HEK293T (cell line): Measurements from ENCODE around the gene BPIFB6.

Source experiments
- BHLHE40 ChIP-seq: fragments of 450-650 bp; IDR thresholded peaks from 2 replicates; pipeline ENCODE4 v1.6.1; 2016; ENCODE audit warnings: mild to moderate bottlenecking, moderate library complexity, borderline replicate concordance
- ELF4 ChIP-seq: fragments of 450-650 bp; IDR thresholded peaks from 2 replicates; pipeline ENCODE4 v1.6.1; 2017; ENCODE audit warnings: antibody characterized with exemption
- FOXA1 ChIP-seq: fragments of 450-650 bp; IDR thresholded peaks from 2 replicates; pipeline ENCODE4 v1.6.1; 2016; ENCODE audit warnings: mild to moderate bottlenecking
- FOXK2 ChIP-seq: fragments of 450-650 bp; IDR thresholded peaks from 2 replicates; pipeline ENCODE4 v1.6.1; 2016; ENCODE audit warnings: mild to moderate bottlenecking
- FOXM1 ChIP-seq: fragments of 450-650 bp; IDR thresholded peaks from 2 replicates; pipeline ENCODE4 v1.6.1; 2017; ENCODE audit warnings: mild to moderate bottlenecking, borderline replicate concordance
- HDGF ChIP-seq: fragments of 450-650 bp; IDR thresholded peaks from 2 replicates; pipeline ENCODE4 v1.6.1; 2017; ENCODE audit warnings: antibody characterized with exemption, borderline replicate concordance
- L3MBTL2 ChIP-seq: fragments of 450-650 bp; conservative IDR thresholded peaks from 2 replicates; pipeline ENCODE4 v1.6.1; 2016; ENCODE audit warnings: mild to moderate bottlenecking
- LEF1 ChIP-seq: fragments of 450-650 bp; IDR thresholded peaks from 2 replicates; pipeline ENCODE4 v1.6.1; 2017; ENCODE audit warnings: mild to moderate bottlenecking, borderline replicate concordance
- NFRKB ChIP-seq: fragments of 450-650 bp; IDR thresholded peaks from 2 replicates; pipeline ENCODE4 v1.6.1; 2016; ENCODE audit warnings: mild to moderate bottlenecking, moderate library complexity
- SP1 ChIP-seq: fragments of 450-650 bp; IDR thresholded peaks from 2 replicates; pipeline ENCODE4 v1.6.1; 2017
- SUZ12 ChIP-seq: fragments of 450-650 bp; IDR thresholded peaks from 2 replicates; pipeline ENCODE4 v1.6.1; 2016; ENCODE audit warnings: mild to moderate bottlenecking
- TARDBP ChIP-seq: fragments of 450-650 bp; IDR thresholded peaks from 2 replicates; pipeline ENCODE4 v1.6.1; 2016
- ZNF384 ChIP-seq: fragments of 450-650 bp; IDR thresholded peaks from 2 replicates; pipeline ENCODE4 v1.6.1; 2016
- TF ChIP-seq, protein P1 (sequence below): fragments of 450-650 bp; IDR thresholded peaks from 2 replicates; pipeline ENCODE4 v1.6.1; 2016

DNA sequence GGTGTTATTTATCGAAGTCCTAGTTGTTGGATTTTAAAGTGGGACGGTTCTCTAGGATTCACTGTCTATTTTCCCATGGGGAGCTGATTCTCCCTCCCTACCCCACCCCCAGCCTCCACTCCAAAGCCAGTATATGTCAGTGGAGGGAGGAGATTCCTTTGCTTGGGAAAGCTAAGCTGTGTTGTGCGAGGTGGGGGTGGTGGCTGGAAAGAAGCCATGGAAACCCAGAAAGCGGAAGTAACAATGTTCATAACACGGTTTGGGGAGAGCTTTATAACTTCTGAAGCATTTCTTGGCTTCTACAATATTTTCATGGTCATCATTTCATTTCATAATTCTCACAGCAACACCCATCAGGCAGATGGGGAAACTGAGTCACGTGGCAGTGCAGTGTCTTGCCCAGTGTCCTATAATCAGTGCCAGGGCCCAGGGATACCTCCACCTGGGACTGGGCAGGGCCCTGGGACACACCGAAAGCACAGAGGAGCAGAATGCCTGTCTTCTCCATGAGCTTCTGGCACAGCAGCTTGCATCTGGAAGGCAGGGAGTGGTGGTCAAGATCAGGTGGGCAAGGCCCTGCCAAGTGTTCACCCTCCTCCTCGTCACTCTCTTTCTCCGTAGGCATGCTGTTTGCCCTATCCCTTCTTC, 31.7 kb upstream of the BPIFB6 start:
- TF ChIP-seq BHLHE40: no peak
- no peak for TF ChIP-seq SP1
- no peak for TF ChIP-seq SUZ12
- TF ChIP-seq FOXA1: no peak
- TF ChIP-seq ELF4: no peak
- TF ChIP-seq ZNF384: no peak
- no peak for TF ChIP-seq FOXM1
- TF ChIP-seq, protein P1, sequence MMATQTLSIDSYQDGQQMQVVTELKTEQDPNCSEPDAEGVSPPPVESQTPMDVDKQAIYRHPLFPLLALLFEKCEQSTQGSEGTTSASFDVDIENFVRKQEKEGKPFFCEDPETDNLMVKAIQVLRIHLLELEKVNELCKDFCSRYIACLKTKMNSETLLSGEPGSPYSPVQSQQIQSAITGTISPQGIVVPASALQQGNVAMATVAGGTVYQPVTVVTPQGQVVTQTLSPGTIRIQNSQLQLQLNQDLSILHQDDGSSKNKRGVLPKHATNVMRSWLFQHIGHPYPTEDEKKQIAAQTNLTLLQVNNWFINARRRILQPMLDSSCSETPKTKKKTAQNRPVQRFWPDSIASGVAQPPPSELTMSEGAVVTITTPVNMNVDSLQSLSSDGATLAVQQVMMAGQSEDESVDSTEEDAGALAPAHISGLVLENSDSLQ: no peak
- TF ChIP-seq L3MBTL2: no peak
- TF ChIP-seq LEF1: no peak
- TF ChIP-seq HDGF: no peak
- TF ChIP-seq NFRKB: no peak
- no peak for TF ChIP-seq FOXK2
- no peak for TF ChIP-seq TARDBP
